Ectodermal cell (in vitro differentiated cells): ENCODE data around the gene TBCK.

ENCODE experiments used
- H3K27ac ChIP-seq: 2 replicates; pipeline ENCODE4 v1.7.0; 2013; ENCODE audit warnings: mild to moderate bottlenecking, low read depth, low read length; ENCODE audit not compliant: insufficient read depth, poor library complexity, severe bottlenecking
- H3K27me3 ChIP-seq: 2 replicates; pipeline ENCODE4 v1.7.0; 2013; ENCODE audit warnings: mild to moderate bottlenecking, low read length; ENCODE audit not compliant: insufficient read depth, control insufficient read depth, poor library complexity, severe bottlenecking
- H3K36me3 ChIP-seq: one replicate; pipeline ENCODE4 v1.7.0; 2013; ENCODE audit warnings: low read length; ENCODE audit not compliant: control insufficient read depth, insufficient read depth
- H3K4me1 ChIP-seq: one replicate; pipeline ENCODE4 v1.7.0; 2013; ENCODE audit warnings: low read length; ENCODE audit not compliant: control insufficient read depth, insufficient read depth
- H3K4me3 ChIP-seq: 2 replicates; pipeline ENCODE4 v1.7.0; 2013; ENCODE audit warnings: low read depth, low read length, control low read depth; ENCODE audit not compliant: insufficient read depth
- H3K9me3 ChIP-seq: 2 replicates; pipeline ENCODE4 v1.7.0; 2013; ENCODE audit warnings: mild to moderate bottlenecking, low read length, moderate library complexity; ENCODE audit not compliant: control insufficient read depth
- WGBS, 2 experiments: methylation state at CpG; one replicate each; pipeline ENCODE4 v1.1.7; 2013; ENCODE audit warnings: missing lambda C conversion rate in 2 of 2; 5-methylcytosine and 5-hydroxymethylcytosine counted together

Gene TBCK

GRCh38 chr4:106096454-106096853 is 219.6 kb downstream of the TBCK start:
- no peaks in the 10 kb centered on the region for H3K36me3 ChIP-seq
- no peaks in the 10 kb centered on the region for H3K27me3 ChIP-seq
- H3K9me3 ChIP-seq, result no peaks in the 10 kb centered on the region
- H3K4me1 ChIP-seq, result peaks cover 6% of the 10 kb centered on the region
- no peak overlapping the region for H3K4me3 ChIP-seq
- 11 to 14% methylated on average over 1 of the region's 1 CpG for WGBS, 2 experiments
- H3K27ac ChIP-seq, result no peak overlapping the region

- peaks cover 6% of the 10 kb centered on the region for H3K4me1 ChIP-seq
- H3K27me3 ChIP-seq, result no peaks in the 10 kb centered on the region
- peaks cover 4% of the 10 kb centered on the region for H3K9me3 ChIP-seq
- no peak overlapping the region for H3K27ac ChIP-seq
- peaks cover 8% of the 10 kb centered on the region for H3K36me3 ChIP-seq
- 69 to 75% methylated on average over 2 of the region's 2 CpGs for WGBS, 2 experiments
- no peak overlapping the region for H3K4me3 ChIP-seq
Measured at GRCh38 chr4:106095408-106095807, 220.6 kb downstream of the TBCK start.

GRCh38 chr4:106092361-106093040 is 223.5 kb downstream of the TBCK start:
- peaks cover 13% of the 10 kb centered on the region for H3K36me3 ChIP-seq
- no peak overlapping the region for H3K27ac ChIP-seq
- H3K9me3 ChIP-seq, result peaks cover 4% of the 10 kb centered on the region
- no peak overlapping the region for H3K4me3 ChIP-seq
- H3K27me3 ChIP-seq, result no peaks in the 10 kb centered on the region
- 96 to 97% methylated on average over 24 of the region's 24 CpGs for WGBS, 2 experiments
- peaks cover 6% of the 10 kb centered on the region for H3K4me1 ChIP-seq

GRCh38 chr4:106090826-106091225 is 225.2 kb downstream of the TBCK start:
- peaks cover 4% of the 10 kb centered on the region for H3K9me3 ChIP-seq
- H3K36me3 ChIP-seq, result peaks cover 13% of the 10 kb centered on the region
- no peak overlapping the region for H3K27ac ChIP-seq
- H3K4me3 ChIP-seq, result no peak overlapping the region
- no peaks in the 10 kb centered on the region for H3K4me1 ChIP-seq
- H3K27me3 ChIP-seq, result no peaks in the 10 kb centered on the region

- H3K27me3 ChIP-seq, result no peaks in the 10 kb centered on the region
- H3K4me3 ChIP-seq, result no peak overlapping the region
- H3K4me1 ChIP-seq, result no peaks in the 10 kb centered on the region
- H3K36me3 ChIP-seq, result peaks cover 7% of the 10 kb centered on the region
- no peaks in the 10 kb centered on the region for H3K9me3 ChIP-seq
- WGBS, 2 experiments, result 93 to 94% methylated on average over 8 of the region's 8 CpGs
- no peak overlapping the region for H3K27ac ChIP-seq
Measured at GRCh38 chr4:106083065-106083464, 232.9 kb downstream of the TBCK start.

- no peak overlapping the region for H3K27ac ChIP-seq
- H3K4me3 ChIP-seq, result no peak overlapping the region
- WGBS, 2 experiments, result 97 to 100% methylated on average over 1 of the region's 1 CpG
- H3K4me1 ChIP-seq, result no peaks in the 10 kb centered on the region
- H3K27me3 ChIP-seq, result no peaks in the 10 kb centered on the region
- peaks cover 7% of the 10 kb centered on the region for H3K36me3 ChIP-seq
- no peaks in the 10 kb centered on the region for H3K9me3 ChIP-seq
Measured at GRCh38 chr4:106080376-106080775, 235.6 kb downstream of the TBCK start.

GRCh38 chr4:106079616-106080015 is 236.4 kb downstream of the TBCK start:
- WGBS, 2 experiments, result 94 to 100% methylated on average over 2 of the region's 2 CpGs
- H3K36me3 ChIP-seq, result peaks cover 7% of the 10 kb centered on the region
- no peak overlapping the region for H3K4me3 ChIP-seq
- H3K4me1 ChIP-seq, result no peaks in the 10 kb centered on the region
- no peak overlapping the region for H3K27ac ChIP-seq
- no peaks in the 10 kb centered on the region for H3K27me3 ChIP-seq
- peaks cover 3% of the 10 kb centered on the region for H3K9me3 ChIP-seq

- Histone ChIP-seq H3K36me3 (no peaks in the 10 kb centered on the region), H3K4me1 (no peaks in the 10 kb centered on the region), H3K27ac (no peak overlapping the region), H3K9me3 (no peaks in the 10 kb centered on the region), H3K27me3 (no peaks in the 10 kb centered on the region), H3K4me3 (no peak overlapping the region)
- 88 to 100% methylated on average over 1 of the region's 1 CpG for WGBS, 2 experiments
Measured at GRCh38 chr4:106065018-106065417, 251.0 kb downstream of the TBCK start.

- Histone ChIP-seq H3K27ac (no peak overlapping the region), H3K4me1 (no peaks in the 10 kb centered on the region), H3K27me3 (no peaks in the 10 kb centered on the region), H3K36me3 (no peaks in the 10 kb centered on the region), H3K4me3 (no peak overlapping the region), H3K9me3 (no peaks in the 10 kb centered on the region)
- 92 to 100% methylated on average over 1 to 3 of the region's 3 CpGs for WGBS, 2 experiments
Measured at GRCh38 chr4:106063009-106063408, 253.0 kb downstream of the TBCK start.

GRCh38 chr4:106062452-106062875 is 253.5 kb downstream of the TBCK start:
- Histone ChIP-seq H3K4me1 (no peaks in the 10 kb centered on the region), H3K27ac (no peak overlapping the region)

GRCh38 chr4:106058921-106059320 is 257.1 kb downstream of the TBCK start:
- Histone ChIP-seq H3K9me3 (no peaks in the 10 kb centered on the region), H3K27ac (no peak overlapping the region), H3K27me3 (no peaks in the 10 kb centered on the region), H3K4me1 (no peaks in the 10 kb centered on the region), H3K36me3 (no peaks in the 10 kb centered on the region), H3K4me3 (no peak overlapping the region)

More at GRCh38 chr4:106062452-106062875, 253.5 kb downstream of the TBCK start:
- 94 to 100% methylated on average over 1 of the region's 1 CpG for WGBS, 2 experiments
- Histone ChIP-seq H3K36me3 (no peaks in the 10 kb centered on the region), H3K27me3 (no peaks in the 10 kb centered on the region), H3K4me3 (no peak overlapping the region), H3K9me3 (no peaks in the 10 kb centered on the region)
